HS-5 (cell line): ENCODE results near the gene BEST2.

Experiments
- DNase-seq: peaks from one replicate; pipeline ENCODE4 v3.0.0-alpha.2; 2012; ENCODE audit warnings: low read depth

BEST2 gene

GRCh38 chr19:12770922-12771321 lies 19.3 kb downstream of the BEST2 start:
- no peak for DNase-seq

GRCh38 chr19:12772323-12772722 lies 20.7 kb downstream of the BEST2 start:
- no peak for DNase-seq

- DNase-seq, result no peak
Measured at GRCh38 chr19:12773571-12773970, 22.0 kb downstream of the BEST2 start.

GRCh38 chr19:12774588-12775555 lies 23.3 kb downstream of the BEST2 start, which contains the start of gene HOOK2:
Gene HOOK2 (minus strand): TSS chr19:12775552. CDS start chr19:12775449, 103 bp downstream.
- DNase-seq, result no peak

- no peak for DNase-seq
Measured at GRCh38 chr19:12777217-12778016, 25.8 kb downstream of the BEST2 start.

GRCh38 chr19:12778017-12778904 lies 26.7 kb downstream of the BEST2 start:
- DNase-seq, result no peak

- DNase-seq, result no peak
Measured at GRCh38 chr19:12778905-12779161, 27.2 kb downstream of the BEST2 start.

GRCh38 chr19:12779162-12779993 lies 27.8 kb downstream of the BEST2 start:
- DNase-seq, result no peak

GRCh38 chr19:12782174-12782423 lies 30.5 kb downstream of the BEST2 start:
- no peak for DNase-seq

GRCh38 chr19:12782424-12783290 lies 31.1 kb downstream of the BEST2 start:
- no peak for DNase-seq

- DNase-seq, result no peak
Measured at GRCh38 chr19:12783291-12783848, 31.8 kb downstream of the BEST2 start.

- DNase-seq, result no peak
Measured at GRCh38 chr19:12783849-12784393, 32.3 kb downstream of the BEST2 start.

GRCh38 chr19:12784394-12784870 lies 32.8 kb downstream of the BEST2 start:
- DNase-seq, result no peak

- no peak for DNase-seq
Measured at GRCh38 chr19:12784871-12785430, 33.4 kb downstream of the BEST2 start.

- no peak for DNase-seq
Measured at GRCh38 chr19:12785431-12786031, 33.9 kb downstream of the BEST2 start.

GRCh38 chr19:12786141-12786870 lies 34.7 kb downstream of the BEST2 start:
- DNase-seq, result no peak

- no peak for DNase-seq
Measured at GRCh38 chr19:12786952-12787351, 35.4 kb downstream of the BEST2 start.

GRCh38 chr19:12787458-12787857 lies 35.9 kb downstream of the BEST2 start:
- DNase-seq, result no peak
